Fibroblast of lung (primary cell): ENCODE measurements around the gene CACNA2D3. TPM values are rescaled to one million over a fixed set of nuclear protein-coding genes. Genes with fewer than 3 reads are reported as not detected.

Experiments used
- DNase-seq, 2 donors: peaks; one replicate each; pipeline versions ENCODE4 v3.0.0 to v3.0.0-alpha.2; 2010; ENCODE audit warnings: low read depth in 2 of 2
- H2AFZ ChIP-seq: 2 replicates; pipeline ENCODE4 v1.5.1; 2012; ENCODE audit warnings: low read length, control low read depth, inconsistent platforms
- H3K27ac ChIP-seq: 2 replicates; pipeline ENCODE4 v1.5.1; 2011; ENCODE audit warnings: low read length, control low read depth; ENCODE audit not compliant: insufficient read depth
- H3K27me3 ChIP-seq: 2 replicates; pipeline ENCODE4 v1.5.1; 2011; ENCODE audit warnings: mild to moderate bottlenecking, low read length; ENCODE audit not compliant: control insufficient read depth, insufficient read depth
- H3K36me3 ChIP-seq: 2 replicates; pipeline ENCODE4 v1.5.1; 2011; ENCODE audit warnings: low read length; ENCODE audit not compliant: control insufficient read depth, insufficient read depth
- H3K4me1 ChIP-seq: 2 replicates; pipeline ENCODE4 v1.5.1; 2011; ENCODE audit warnings: low read length; ENCODE audit not compliant: control insufficient read depth, insufficient read depth; ENCODE audit errors: extremely low read depth
- H3K4me2 ChIP-seq: 2 replicates; pipeline ENCODE4 v1.5.1; 2011; ENCODE audit warnings: low read length, control low read depth; ENCODE audit not compliant: insufficient read depth; ENCODE audit errors: extremely low read depth
- H3K4me3 ChIP-seq, 4 experiments: fragments of 200-600 bp in 1 of 4; sonication (generic) in 1 of 4; replicated peaks in 1 of 4; 2 replicates each; pipeline ENCODE4 v1.5.1; 2011 to 2016; ENCODE audit warnings: low read length in 4 of 4, low read depth in 3 of 4, mild to moderate bottlenecking in 3 of 4, control low read depth in 2 of 4, inconsistent platforms in 1 of 4, mixed read lengths in 1 of 4; ENCODE audit not compliant: insufficient read depth in 1 of 4; ENCODE audit errors: control extremely low read depth in 1 of 4
- H3K79me2 ChIP-seq: 2 replicates; pipeline ENCODE4 v1.5.1; 2012; ENCODE audit warnings: mild to moderate bottlenecking, low read length, inconsistent platforms; ENCODE audit not compliant: control insufficient read depth, insufficient read depth
- H3K9ac ChIP-seq: 2 replicates; pipeline ENCODE4 v1.5.1; 2011; ENCODE audit warnings: mild to moderate bottlenecking, low read length, control low read depth; ENCODE audit not compliant: insufficient read depth
- H3K9me3 ChIP-seq: 2 replicates; pipeline ENCODE4 v1.5.1; 2012; ENCODE audit warnings: low read depth, low read length; ENCODE audit not compliant: control insufficient read depth, insufficient read depth
- H4K20me1 ChIP-seq: 2 replicates; pipeline ENCODE4 v1.5.1; 2011; ENCODE audit warnings: low read length; ENCODE audit not compliant: control insufficient read depth, insufficient read depth; ENCODE audit errors: extremely low read depth
- EZH2 ChIP-seq: IDR thresholded peaks from 2 replicates; pipeline ENCODE4 v1.5.1; 2012; ENCODE audit warnings: low read length, control low read depth, mild to moderate bottlenecking; ENCODE audit errors: missing control alignments
- polyA plus RNA-seq, 2 donors: library from polyadenylated mRNA; depleted of rRNA in 1 of 2; stranded (reverse) in 1 of 2; unstranded in 1 of 2; fragments of >200 nt; gene quantifications; 2 replicates each; pipeline ENCODE4 v1.2.1, GENCODE V29; 2011 to 2012; ENCODE audit warnings: missing spikeins in 1 of 2
- total RNA-seq: library from RNA; depleted of rRNA; stranded (reverse); fragments of >200 nt; gene quantifications from 2 replicates; pipeline ENCODE4 v1.2.1, GENCODE V29; 2014
- TF ChIP-seq, protein P1 (sequence below), 2 donors: IDR thresholded peaks in 1 of 2; conservative IDR thresholded peaks in 1 of 2; 1 replicate in 1 of 2; 2 replicates in 1 of 2; pipeline ENCODE4 v1.5.1; 2011 to 2012; ENCODE audit warnings: low read length in 2 of 2, control low read depth in 1 of 2, inconsistent platforms in 1 of 2, low read depth in 1 of 2, mild to moderate bottlenecking in 1 of 2

The CACNA2D3 gene
- total and polyA plus RNA-seq, 2 donors (not counting 1 experiment from before 2014, with no cell fraction given): 1.8 to 11.5 TPM

DNA sequence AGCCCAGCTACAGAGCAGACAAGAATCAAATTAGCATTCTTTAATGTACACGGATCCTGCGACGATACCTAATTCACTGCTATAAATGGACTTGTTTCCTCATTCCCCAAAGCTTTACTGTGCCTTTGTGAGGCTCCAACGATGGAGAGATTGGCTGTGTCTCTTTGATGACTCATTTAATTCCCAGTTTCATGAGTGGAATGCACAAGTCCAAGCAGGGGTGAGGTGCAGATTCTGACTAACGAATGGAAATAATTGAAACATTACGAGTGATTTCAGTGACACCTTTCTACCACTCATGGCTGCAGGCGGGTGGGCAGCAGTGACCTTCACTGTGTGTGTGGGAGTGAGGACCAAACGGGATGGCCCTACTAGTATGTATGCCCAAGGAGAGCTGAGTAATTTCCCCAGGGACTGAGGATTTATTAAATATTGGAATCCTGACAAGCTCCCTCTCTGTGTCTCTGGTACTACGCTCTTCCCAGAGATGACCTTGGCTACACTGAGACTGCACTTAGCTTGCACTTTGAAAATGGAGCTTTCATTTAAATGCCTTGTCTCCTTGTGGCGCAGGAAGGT lies 156.7 kb downstream of the CACNA2D3 start:
- no peak overlapping the region for H3K4me3 ChIP-seq
- no peaks in the 10 kb centered on the region for H3K4me1 ChIP-seq
- no peaks in the 10 kb centered on the region for H3K36me3 ChIP-seq
- DNase-seq: peak in 1 of 2 donors; percentile 75
- no peak overlapping the region for H3K9ac ChIP-seq
- H3K4me2 ChIP-seq: no peak overlapping the region
- H3K9me3 ChIP-seq: no peaks in the 10 kb centered on the region
- TF ChIP-seq EZH2: no peak
- TF ChIP-seq, protein P1, sequence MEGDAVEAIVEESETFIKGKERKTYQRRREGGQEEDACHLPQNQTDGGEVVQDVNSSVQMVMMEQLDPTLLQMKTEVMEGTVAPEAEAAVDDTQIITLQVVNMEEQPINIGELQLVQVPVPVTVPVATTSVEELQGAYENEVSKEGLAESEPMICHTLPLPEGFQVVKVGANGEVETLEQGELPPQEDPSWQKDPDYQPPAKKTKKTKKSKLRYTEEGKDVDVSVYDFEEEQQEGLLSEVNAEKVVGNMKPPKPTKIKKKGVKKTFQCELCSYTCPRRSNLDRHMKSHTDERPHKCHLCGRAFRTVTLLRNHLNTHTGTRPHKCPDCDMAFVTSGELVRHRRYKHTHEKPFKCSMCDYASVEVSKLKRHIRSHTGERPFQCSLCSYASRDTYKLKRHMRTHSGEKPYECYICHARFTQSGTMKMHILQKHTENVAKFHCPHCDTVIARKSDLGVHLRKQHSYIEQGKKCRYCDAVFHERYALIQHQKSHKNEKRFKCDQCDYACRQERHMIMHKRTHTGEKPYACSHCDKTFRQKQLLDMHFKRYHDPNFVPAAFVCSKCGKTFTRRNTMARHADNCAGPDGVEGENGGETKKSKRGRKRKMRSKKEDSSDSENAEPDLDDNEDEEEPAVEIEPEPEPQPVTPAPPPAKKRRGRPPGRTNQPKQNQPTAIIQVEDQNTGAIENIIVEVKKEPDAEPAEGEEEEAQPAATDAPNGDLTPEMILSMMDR (conservative IDR thresholded peaks at IDR 0.05 in 1 of 2, IDR thresholded peaks at IDR 0.05 in 1 of 2; ENCODE audit: low read depth in 1 of 2, low read length in 2 of 2): no peak
- H3K27me3 ChIP-seq: no peaks in the 10 kb centered on the region
- no peaks in the 10 kb centered on the region for H4K20me1 ChIP-seq
- H3K79me2 ChIP-seq: no peaks in the 10 kb centered on the region
- H2AFZ ChIP-seq: no peak overlapping the region
- no peak overlapping the region for H3K27ac ChIP-seq

DNA sequence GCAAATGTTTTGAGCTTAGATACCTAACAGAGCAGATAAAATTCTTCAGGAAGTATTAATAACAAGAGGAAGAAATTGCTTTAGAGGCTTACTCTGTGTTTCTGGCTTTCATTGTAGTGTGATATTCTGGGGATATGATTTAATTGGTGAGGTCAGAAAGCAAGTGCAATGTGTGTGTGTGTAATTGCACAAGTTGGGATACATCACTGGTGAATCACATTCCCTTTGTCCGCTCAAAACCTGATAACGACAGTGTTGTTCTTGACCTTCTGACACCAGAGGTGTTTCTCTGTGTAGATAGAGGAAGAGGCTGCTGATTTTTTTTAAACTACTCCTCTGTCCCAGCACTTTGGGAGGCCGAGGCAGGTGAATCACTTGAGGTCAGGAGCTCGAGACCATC lies 161.1 kb downstream of the CACNA2D3 start:
- Histone ChIP-seq H3K79me2 (no peaks in the 10 kb centered on the region), H2AFZ (no peak overlapping the region), H3K27me3 (no peaks in the 10 kb centered on the region), H3K36me3 (no peaks in the 10 kb centered on the region), H3K4me3 (no peak overlapping the region), H3K4me2 (no peak overlapping the region), H3K4me1 (no peaks in the 10 kb centered on the region), H3K27ac (no peak overlapping the region), H4K20me1 (no peaks in the 10 kb centered on the region), H3K9me3 (no peaks in the 10 kb centered on the region), H3K9ac (no peak overlapping the region)
- no peak for DNase-seq
- TF ChIP-seq EZH2: no peak
- TF ChIP-seq, protein P1 (conservative IDR thresholded peaks at IDR 0.05 in 1 of 2, IDR thresholded peaks at IDR 0.05 in 1 of 2; ENCODE audit: low read depth in 1 of 2, low read length in 2 of 2): no peak

- no peaks in the 10 kb centered on the region for H3K9me3 ChIP-seq
- H3K27ac ChIP-seq: no peak overlapping the region
- H3K27me3 ChIP-seq: no peaks in the 10 kb centered on the region
- no peak overlapping the region for H3K9ac ChIP-seq
- no peak overlapping the region for H3K4me3 ChIP-seq
- TF ChIP-seq, protein P1 (conservative IDR thresholded peaks at IDR 0.05 in 1 of 2, IDR thresholded peaks at IDR 0.05 in 1 of 2; ENCODE audit: low read depth in 1 of 2, low read length in 2 of 2): no peak
- no peak for TF ChIP-seq EZH2
- H3K36me3 ChIP-seq: no peaks in the 10 kb centered on the region
- H3K4me1 ChIP-seq: no peaks in the 10 kb centered on the region
- H4K20me1 ChIP-seq: no peaks in the 10 kb centered on the region
- H2AFZ ChIP-seq: no peak overlapping the region
- no peaks in the 10 kb centered on the region for H3K79me2 ChIP-seq
- H3K4me2 ChIP-seq: no peak overlapping the region
- no peak for DNase-seq
These were observed 171.9 kb downstream of the CACNA2D3 start for GRCh38 chr3:54294214-54294613.
